ENCODE data around the gene PELO.

Gene PELO

DNA sequence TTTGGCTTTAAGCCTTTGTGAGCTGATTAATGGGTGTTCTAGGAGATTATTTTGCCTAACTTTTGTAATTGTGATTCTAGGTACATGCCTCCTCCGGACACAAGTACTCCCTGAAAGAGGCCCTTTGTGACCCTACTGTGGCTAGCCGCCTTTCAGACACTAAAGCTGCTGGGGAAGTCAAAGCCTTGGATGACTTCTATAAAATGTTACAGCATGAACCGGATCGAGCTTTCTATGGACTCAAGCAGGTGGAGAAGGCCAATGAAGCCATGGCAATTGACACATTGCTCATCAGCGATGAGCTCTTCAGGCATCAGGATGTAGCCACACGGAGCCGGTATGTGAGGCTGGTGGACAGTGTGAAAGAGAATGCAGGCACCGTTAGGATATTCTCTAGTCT is 13.6 kb downstream of the PELO start:
- peaks cover 74 to 82% of the 10 kb centered on the region in 2 experiments for H3K4me1 ChIP-seq (ENCODE audit: control insufficient read depth in 1 of 2, insufficient read depth in 1 of 2, low read depth in 1 of 2, low read length in 1 of 2)
- peak overlapping the region; percentile 91 for H3K27ac ChIP-seq
- no peaks in the 10 kb centered on the region for H3K27me3 ChIP-seq

DNA sequence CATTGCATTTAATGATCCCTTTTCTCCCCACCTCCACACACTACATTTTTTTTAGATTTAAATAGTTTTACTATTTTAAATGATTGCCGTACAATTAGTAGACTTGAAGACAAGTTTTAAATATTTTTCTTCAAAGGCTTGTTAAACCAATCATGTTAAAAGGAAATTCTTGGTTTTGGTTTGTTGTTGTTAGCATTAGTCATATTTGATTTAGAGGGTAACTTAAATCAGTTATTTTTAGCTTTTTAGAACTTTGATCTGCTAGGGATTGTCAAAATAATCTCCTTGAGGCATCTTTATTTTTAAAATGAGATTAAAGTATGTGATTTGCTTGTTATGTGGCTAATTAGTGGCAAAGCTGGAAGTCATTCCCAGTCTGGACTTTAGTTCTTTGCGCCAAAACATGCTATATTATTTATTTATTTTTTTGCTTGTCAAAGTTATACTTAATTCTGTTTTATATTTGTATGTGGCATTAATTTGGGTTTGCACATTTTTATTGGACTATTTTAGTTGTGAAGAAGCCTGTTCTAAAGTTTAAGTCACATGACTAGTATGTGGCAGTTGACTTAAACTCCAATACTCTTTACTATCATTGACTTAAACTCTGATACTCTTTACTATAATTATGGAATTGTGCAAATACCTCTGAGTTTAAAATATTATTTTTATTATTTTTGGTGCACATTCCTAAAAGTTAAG is 14.7 kb downstream of the PELO start:
- Histone ChIP-seq H3K9me3 (no peaks in the 10 kb centered on the region), H3K36me3 (no peaks in the 10 kb centered on the region), H3K4me1 (ENCODE audit: control insufficient read depth in 1 of 2, insufficient read depth in 1 of 2, low read depth in 1 of 2, low read length in 1 of 2) (peaks cover 85 to 86% of the 10 kb centered on the region in 2 experiments), H3K27me3 (no peaks in the 10 kb centered on the region), H3K27ac (peak overlapping the region; percentile 91), H3K4me3 (ENCODE audit: low read depth in 1 of 2, low read length in 1 of 2) (peak overlapping the region in 1 of 2 experiments; percentile 80)
- TF ChIP-seq, protein P1, sequence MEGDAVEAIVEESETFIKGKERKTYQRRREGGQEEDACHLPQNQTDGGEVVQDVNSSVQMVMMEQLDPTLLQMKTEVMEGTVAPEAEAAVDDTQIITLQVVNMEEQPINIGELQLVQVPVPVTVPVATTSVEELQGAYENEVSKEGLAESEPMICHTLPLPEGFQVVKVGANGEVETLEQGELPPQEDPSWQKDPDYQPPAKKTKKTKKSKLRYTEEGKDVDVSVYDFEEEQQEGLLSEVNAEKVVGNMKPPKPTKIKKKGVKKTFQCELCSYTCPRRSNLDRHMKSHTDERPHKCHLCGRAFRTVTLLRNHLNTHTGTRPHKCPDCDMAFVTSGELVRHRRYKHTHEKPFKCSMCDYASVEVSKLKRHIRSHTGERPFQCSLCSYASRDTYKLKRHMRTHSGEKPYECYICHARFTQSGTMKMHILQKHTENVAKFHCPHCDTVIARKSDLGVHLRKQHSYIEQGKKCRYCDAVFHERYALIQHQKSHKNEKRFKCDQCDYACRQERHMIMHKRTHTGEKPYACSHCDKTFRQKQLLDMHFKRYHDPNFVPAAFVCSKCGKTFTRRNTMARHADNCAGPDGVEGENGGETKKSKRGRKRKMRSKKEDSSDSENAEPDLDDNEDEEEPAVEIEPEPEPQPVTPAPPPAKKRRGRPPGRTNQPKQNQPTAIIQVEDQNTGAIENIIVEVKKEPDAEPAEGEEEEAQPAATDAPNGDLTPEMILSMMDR (IDR thresholded peaks at IDR 0.05): no peak

More for the DNA sequence above, 13.6 kb downstream of the PELO start:
- TF ChIP-seq, protein P1 (IDR thresholded peaks at IDR 0.05): no peak
- Histone ChIP-seq H3K36me3 (no peaks in the 10 kb centered on the region), H3K9me3 (no peaks in the 10 kb centered on the region), H3K4me3 (ENCODE audit: low read depth in 1 of 2, low read length in 1 of 2) (peak overlapping the region; percentile 80 to 88)

DNA sequence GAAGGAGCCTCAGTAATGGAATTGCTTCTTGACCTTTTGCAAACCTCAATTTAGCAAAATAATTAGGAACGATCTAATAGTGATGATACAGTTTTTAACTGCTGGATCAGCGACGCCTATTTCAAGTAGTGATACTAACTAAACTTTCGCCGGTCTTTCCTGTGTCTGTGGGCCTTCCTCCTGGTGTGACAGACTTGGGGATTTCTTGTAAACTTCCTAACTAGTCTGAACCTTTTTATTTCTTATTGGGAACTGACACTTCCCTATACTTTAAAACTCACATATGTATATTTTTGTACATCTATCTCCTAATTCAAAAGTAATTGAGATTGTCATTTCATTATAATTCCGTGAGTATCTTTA is 15.2 kb downstream of the PELO start:
- Histone ChIP-seq H3K36me3 (no peaks in the 10 kb centered on the region), H3K27me3 (no peaks in the 10 kb centered on the region), H3K4me3 (ENCODE audit: low read depth in 1 of 2, low read length in 1 of 2) (peak overlapping the region in 1 of 2 experiments; percentile 80), H3K9me3 (no peaks in the 10 kb centered on the region), H3K4me1 (ENCODE audit: control insufficient read depth in 1 of 2, insufficient read depth in 1 of 2, low read depth in 1 of 2, low read length in 1 of 2) (peaks cover 88 to 90% of the 10 kb centered on the region in 2 experiments), H3K27ac (peak overlapping the region; percentile 91)
- TF ChIP-seq, protein P1 (IDR thresholded peaks at IDR 0.05): no peak

DNA sequence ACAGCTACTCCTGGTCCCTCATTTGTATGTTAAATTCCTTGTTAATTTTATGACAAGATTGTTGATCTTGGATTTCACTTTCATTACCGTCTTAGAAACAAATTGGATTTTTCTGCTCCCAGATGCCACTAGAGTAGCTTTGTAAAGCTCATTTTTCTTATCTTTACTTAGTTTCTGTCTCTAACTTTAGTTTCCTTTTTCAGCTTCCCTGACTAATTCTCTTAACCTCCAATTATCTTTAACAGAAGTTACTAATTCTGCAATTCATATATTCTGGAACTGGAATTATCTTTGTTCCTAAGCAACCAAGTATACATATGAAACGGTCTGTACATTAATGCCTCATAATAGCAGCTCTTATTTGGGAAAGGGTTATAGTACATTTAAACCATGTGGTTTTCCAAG is 16.7 kb downstream of the PELO start:
- H3K27me3 ChIP-seq: no peaks in the 10 kb centered on the region
- TF ChIP-seq, protein P1 (IDR thresholded peaks at IDR 0.05): no peak
- no peaks in the 10 kb centered on the region for H3K36me3 ChIP-seq
- H3K4me3 ChIP-seq (ENCODE audit: low read depth in 1 of 2, low read length in 1 of 2): peak overlapping the region in 1 of 2 experiments; percentile 54
- H3K4me1 ChIP-seq (ENCODE audit: control insufficient read depth in 1 of 2, insufficient read depth in 1 of 2, low read depth in 1 of 2, low read length in 1 of 2): peaks cover 85 to 91% of the 10 kb centered on the region in 2 experiments
- H3K27ac ChIP-seq: peak overlapping the region; percentile 81
- H3K9me3 ChIP-seq: no peaks in the 10 kb centered on the region

DNA sequence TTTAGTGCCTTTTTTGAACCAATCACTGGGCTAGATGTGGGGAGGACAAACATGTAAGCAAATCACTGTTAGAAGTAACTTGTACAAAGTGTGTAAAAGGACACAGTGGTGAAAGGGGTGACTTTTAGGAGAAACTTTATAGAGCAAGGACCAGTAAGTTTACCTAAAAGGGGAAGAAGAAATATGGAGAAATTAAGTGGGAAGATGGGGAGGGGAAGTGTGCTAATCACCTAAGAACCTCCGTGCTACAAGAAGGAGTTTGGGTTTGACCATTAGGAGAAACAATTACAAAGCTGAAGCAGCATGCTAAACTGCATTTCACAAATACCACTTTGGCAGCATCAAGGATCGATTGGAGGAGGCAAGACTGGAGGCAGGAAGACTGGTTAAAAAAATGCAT is 17.3 kb downstream of the PELO start:
- TF ChIP-seq, protein P1 (IDR thresholded peaks at IDR 0.05): no peak
- Histone ChIP-seq H3K4me1 (ENCODE audit: control insufficient read depth in 1 of 2, insufficient read depth in 1 of 2, low read depth in 1 of 2, low read length in 1 of 2) (peaks cover 85 to 97% of the 10 kb centered on the region in 2 experiments), H3K27ac (peak overlapping the region; percentile 81), H3K27me3 (no peaks in the 10 kb centered on the region), H3K4me3 (ENCODE audit: low read depth in 1 of 2, low read length in 1 of 2) (peak overlapping the region; percentile 30 to 54), H3K9me3 (no peaks in the 10 kb centered on the region), H3K36me3 (no peaks in the 10 kb centered on the region)
